ENCODE measurements around the gene FCER1A.

FCER1A gene

DNA sequence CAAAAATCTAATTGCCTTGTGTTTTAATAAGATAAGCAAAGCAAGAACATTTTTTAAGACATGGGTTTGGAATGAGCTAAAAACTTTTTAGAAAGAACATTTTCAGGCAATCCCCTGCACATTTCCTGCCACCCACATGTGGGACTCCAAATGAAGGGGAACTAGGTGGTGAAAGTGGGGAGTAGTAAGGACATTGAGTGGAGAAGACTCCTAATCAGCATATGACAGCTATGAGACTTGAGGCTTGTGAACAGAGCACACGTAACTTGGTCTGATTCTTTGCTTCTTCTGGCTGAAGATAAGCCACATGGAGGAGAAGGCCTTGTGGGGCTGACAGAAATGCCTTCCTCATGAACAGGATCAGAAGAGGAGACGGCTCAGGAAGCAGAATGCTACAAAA lies 50.3 kb downstream of the FCER1A start:
- DNase-seq (ENCODE audit: low spot score) = no peak
